Measurements from ENCODE around the gene MRFAP1L1.

MRFAP1L1 gene

DNA sequence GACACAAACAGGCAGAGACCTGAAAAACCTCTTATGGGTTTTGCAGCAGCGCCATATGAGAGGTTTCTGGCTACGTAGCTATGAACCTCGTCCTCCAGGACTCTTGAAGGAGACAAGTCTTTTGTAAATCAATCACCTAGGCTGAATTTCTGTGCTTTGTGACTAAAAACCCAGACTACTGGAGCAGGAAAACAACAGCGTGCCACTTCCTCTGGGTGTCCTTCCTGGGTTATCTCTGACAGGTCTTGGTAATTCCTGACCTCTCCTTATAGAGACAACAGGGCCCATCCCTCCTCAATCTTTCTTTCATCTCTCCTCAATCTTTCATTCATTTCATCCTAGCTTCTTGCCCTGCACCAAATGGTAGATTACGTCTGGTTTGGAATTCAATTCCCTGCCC is 10.3 kb downstream of the MRFAP1L1 start:
- H3K27ac ChIP-seq (ENCODE audit: extremely low read depth, low read depth, low read length), result no peak overlapping the region
- TF ChIP-seq ZNF658 (tag by site-specific recombination; IDR thresholded peaks at IDR 0.05) (no peak), GLIS2 (tag by site-specific recombination; IDR thresholded peaks at IDR 0.05) (no peak), ZNF776 (tag by site-specific recombination; IDR thresholded peaks at IDR 0.05; ENCODE audit: borderline replicate concordance) (no peak), ZNF114 (tag by site-specific recombination; IDR thresholded peaks at IDR 0.05) (no peak), SCRT1 (tag by site-specific recombination; IDR thresholded peaks at IDR 0.05; ENCODE audit: borderline replicate concordance) (no peak), KLF8 (tag by site-specific recombination; IDR thresholded peaks at IDR 0.05) (no peak)
- TF ChIP-seq, protein P1, sequence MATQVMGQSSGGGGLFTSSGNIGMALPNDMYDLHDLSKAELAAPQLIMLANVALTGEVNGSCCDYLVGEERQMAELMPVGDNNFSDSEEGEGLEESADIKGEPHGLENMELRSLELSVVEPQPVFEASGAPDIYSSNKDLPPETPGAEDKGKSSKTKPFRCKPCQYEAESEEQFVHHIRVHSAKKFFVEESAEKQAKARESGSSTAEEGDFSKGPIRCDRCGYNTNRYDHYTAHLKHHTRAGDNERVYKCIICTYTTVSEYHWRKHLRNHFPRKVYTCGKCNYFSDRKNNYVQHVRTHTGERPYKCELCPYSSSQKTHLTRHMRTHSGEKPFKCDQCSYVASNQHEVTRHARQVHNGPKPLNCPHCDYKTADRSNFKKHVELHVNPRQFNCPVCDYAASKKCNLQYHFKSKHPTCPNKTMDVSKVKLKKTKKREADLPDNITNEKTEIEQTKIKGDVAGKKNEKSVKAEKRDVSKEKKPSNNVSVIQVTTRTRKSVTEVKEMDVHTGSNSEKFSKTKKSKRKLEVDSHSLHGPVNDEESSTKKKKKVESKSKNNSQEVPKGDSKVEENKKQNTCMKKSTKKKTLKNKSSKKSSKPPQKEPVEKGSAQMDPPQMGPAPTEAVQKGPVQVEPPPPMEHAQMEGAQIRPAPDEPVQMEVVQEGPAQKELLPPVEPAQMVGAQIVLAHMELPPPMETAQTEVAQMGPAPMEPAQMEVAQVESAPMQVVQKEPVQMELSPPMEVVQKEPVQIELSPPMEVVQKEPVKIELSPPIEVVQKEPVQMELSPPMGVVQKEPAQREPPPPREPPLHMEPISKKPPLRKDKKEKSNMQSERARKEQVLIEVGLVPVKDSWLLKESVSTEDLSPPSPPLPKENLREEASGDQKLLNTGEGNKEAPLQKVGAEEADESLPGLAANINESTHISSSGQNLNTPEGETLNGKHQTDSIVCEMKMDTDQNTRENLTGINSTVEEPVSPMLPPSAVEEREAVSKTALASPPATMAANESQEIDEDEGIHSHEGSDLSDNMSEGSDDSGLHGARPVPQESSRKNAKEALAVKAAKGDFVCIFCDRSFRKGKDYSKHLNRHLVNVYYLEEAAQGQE (tag by site-specific recombination; IDR thresholded peaks at IDR 0.05), result no peak
- TF ChIP-seq, protein P2, sequence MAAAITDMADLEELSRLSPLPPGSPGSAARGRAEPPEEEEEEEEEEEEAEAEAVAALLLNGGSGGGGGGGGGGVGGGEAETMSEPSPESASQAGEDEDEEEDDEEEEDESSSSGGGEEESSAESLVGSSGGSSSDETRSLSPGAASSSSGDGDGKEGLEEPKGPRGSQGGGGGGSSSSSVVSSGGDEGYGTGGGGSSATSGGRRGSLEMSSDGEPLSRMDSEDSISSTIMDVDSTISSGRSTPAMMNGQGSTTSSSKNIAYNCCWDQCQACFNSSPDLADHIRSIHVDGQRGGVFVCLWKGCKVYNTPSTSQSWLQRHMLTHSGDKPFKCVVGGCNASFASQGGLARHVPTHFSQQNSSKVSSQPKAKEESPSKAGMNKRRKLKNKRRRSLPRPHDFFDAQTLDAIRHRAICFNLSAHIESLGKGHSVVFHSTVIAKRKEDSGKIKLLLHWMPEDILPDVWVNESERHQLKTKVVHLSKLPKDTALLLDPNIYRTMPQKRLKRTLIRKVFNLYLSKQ (tag by site-specific recombination; IDR thresholded peaks at IDR 0.05; ENCODE audit: borderline replicate concordance), result no peak
- peaks cover 0 to 19% of the 10 kb centered on the region in 2 experiments; a peak in 1 of 3 replicates for H3K36me3 ChIP-seq (ENCODE audit: control insufficient read depth in 2 of 2, insufficient read depth in 1 of 2, low read length in 2 of 2)
- ChIA-PET CTCF (no interaction called here), POLR2A (interaction anchor here (0.9 kb wide), 1 partner anchor 26 kb away, joined by 3 read pairs; a partner anchor contains a TSS)
- no peaks in the 10 kb centered on the region for H3K4me1 ChIP-seq (ENCODE audit: control insufficient read depth, insufficient read depth, low read length)
- H3K4me3 ChIP-seq (ENCODE audit: low read depth, low read length), result no peak overlapping the region
- H3K9me3 ChIP-seq (ENCODE audit: control insufficient read depth, insufficient read depth, low read depth, low read length), result no peaks in the 10 kb centered on the region

DNA sequence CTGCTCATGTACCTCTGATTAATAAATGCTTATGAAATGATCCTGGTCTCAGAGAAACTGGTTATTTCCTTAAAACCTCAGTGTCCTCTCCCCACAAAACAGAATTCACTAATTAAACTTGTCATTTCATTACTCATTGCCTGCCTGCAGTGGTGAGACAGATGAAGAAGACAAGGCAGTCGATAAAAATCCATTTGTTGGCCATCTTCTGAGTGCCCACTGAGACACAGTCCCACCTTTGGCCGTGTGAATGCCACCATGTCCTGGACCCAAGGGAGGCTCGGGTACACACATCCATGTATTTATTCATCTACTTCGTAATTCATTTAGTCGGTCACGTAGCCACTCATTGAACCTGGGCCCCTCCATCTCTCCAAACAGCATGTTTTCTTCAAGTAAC is 12.5 kb downstream of the MRFAP1L1 start:
- ChIA-PET POLR2A (no interaction called here), CTCF (no interaction called here)
- Histone ChIP-seq H3K27ac (ENCODE audit: extremely low read depth, low read depth, low read length) (no peak overlapping the region), H3K4me1 (ENCODE audit: control insufficient read depth, insufficient read depth, low read length) (no peaks in the 10 kb centered on the region), H3K4me3 (ENCODE audit: low read depth, low read length) (no peak overlapping the region), H3K36me3 (ENCODE audit: control insufficient read depth in 2 of 2, insufficient read depth in 1 of 2, low read length in 2 of 2) (peaks cover 0 to 5% of the 10 kb centered on the region in 2 experiments; a peak in 1 of 3 replicates), H3K9me3 (ENCODE audit: control insufficient read depth, insufficient read depth, low read depth, low read length) (no peaks in the 10 kb centered on the region)
- no peak for TF ChIP-seq MYNN (tag by site-specific recombination; IDR thresholded peaks at IDR 0.05; ENCODE audit: borderline replicate concordance)
- no peak for TF ChIP-seq KLF8 (tag by site-specific recombination; IDR thresholded peaks at IDR 0.05)
- TF ChIP-seq GLIS2 (tag by site-specific recombination; IDR thresholded peaks at IDR 0.05), result no peak
- TF ChIP-seq ZNF239 (tag by site-specific recombination; IDR thresholded peaks at IDR 0.05), result no peak
- TF ChIP-seq GLI2 (tag by site-specific recombination; IDR thresholded peaks at IDR 0.05; ENCODE audit: borderline replicate concordance, low read depth), result no peak
- TF ChIP-seq, protein P3, sequence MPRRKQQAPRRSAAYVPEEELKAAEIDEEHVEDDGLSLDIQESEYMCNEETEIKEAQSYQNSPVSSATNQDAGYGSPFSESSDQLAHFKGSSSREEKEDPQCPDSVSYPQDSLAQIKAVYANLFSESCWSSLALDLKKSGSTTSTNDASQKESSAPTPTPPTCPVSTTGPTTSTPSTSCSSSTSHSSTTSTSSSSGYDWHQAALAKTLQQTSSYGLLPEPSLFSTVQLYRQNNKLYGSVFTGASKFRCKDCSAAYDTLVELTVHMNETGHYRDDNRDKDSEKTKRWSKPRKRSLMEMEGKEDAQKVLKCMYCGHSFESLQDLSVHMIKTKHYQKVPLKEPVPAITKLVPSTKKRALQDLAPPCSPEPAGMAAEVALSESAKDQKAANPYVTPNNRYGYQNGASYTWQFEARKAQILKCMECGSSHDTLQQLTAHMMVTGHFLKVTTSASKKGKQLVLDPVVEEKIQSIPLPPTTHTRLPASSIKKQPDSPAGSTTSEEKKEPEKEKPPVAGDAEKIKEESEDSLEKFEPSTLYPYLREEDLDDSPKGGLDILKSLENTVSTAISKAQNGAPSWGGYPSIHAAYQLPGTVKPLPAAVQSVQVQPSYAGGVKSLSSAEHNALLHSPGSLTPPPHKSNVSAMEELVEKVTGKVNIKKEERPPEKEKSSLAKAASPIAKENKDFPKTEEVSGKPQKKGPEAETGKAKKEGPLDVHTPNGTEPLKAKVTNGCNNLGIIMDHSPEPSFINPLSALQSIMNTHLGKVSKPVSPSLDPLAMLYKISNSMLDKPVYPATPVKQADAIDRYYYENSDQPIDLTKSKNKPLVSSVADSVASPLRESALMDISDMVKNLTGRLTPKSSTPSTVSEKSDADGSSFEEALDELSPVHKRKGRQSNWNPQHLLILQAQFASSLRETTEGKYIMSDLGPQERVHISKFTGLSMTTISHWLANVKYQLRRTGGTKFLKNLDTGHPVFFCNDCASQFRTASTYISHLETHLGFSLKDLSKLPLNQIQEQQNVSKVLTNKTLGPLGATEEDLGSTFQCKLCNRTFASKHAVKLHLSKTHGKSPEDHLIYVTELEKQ (tag by site-specific recombination; IDR thresholded peaks at IDR 0.05; ENCODE audit: borderline replicate concordance), result no peak
- TF ChIP-seq ZNF157 (tag by site-specific recombination; IDR thresholded peaks at IDR 0.05), result no peak
- TF ChIP-seq, protein P4, sequence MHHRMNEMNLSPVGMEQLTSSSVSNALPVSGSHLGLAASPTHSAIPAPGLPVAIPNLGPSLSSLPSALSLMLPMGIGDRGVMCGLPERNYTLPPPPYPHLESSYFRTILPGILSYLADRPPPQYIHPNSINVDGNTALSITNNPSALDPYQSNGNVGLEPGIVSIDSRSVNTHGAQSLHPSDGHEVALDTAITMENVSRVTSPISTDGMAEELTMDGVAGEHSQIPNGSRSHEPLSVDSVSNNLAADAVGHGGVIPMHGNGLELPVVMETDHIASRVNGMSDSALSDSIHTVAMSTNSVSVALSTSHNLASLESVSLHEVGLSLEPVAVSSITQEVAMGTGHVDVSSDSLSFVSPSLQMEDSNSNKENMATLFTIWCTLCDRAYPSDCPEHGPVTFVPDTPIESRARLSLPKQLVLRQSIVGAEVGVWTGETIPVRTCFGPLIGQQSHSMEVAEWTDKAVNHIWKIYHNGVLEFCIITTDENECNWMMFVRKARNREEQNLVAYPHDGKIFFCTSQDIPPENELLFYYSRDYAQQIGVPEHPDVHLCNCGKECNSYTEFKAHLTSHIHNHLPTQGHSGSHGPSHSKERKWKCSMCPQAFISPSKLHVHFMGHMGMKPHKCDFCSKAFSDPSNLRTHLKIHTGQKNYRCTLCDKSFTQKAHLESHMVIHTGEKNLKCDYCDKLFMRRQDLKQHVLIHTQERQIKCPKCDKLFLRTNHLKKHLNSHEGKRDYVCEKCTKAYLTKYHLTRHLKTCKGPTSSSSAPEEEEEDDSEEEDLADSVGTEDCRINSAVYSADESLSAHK (tag by site-specific recombination; IDR thresholded peaks at IDR 0.05), result no peak
- TF ChIP-seq WT1 (tag by site-specific recombination; IDR thresholded peaks at IDR 0.05), result no peak
- TF ChIP-seq EGR2 (tag by site-specific recombination; IDR thresholded peaks at IDR 0.05; ENCODE audit: low read depth), result no peak
- no peak for TF ChIP-seq ZBTB1 (tag by site-specific recombination; IDR thresholded peaks at IDR 0.05)
- TF ChIP-seq, protein P5, sequence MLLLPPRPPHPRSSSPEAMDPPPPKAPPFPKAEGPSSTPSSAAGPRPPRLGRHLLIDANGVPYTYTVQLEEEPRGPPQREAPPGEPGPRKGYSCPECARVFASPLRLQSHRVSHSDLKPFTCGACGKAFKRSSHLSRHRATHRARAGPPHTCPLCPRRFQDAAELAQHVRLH (tag by site-specific recombination; IDR thresholded peaks at IDR 0.05), result no peak
- TF ChIP-seq ZNF514 (tag by site-specific recombination; IDR thresholded peaks at IDR 0.05), result no peak
- TF ChIP-seq ZNF785 (tag by site-specific recombination; IDR thresholded peaks at IDR 0.05), result no peak
- TF ChIP-seq, protein P6, sequence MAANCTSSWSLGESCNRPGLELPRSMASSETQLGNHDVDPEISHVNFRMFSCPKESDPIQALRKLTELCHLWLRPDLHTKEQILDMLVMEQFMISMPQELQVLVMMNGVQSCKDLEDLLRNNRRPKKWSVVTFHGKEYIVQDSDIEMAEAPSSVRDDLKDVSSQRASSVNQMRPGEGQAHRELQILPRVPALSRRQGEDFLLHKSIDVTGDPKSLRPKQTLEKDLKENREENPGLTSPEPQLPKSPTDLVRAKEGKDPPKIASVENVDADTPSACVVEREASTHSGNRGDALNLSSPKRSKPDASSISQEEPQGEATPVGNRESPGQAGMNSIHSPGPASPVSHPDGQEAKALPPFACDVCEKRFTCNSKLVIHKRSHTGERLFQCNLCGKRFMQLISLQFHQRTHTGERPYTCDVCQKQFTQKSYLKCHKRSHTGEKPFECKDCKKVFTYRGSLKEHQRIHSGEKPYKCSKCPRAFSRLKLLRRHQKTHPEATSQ (tag by site-specific recombination; IDR thresholded peaks at IDR 0.05), result no peak
- TF ChIP-seq KLF1 (tag by site-specific recombination; IDR thresholded peaks at IDR 0.05), result no peak

Data from HEK293 (cell line).